Small intestine (tissue), 16 donors: ENCODE data around the gene SNTG2. TPM values are rescaled to one million over a fixed set of nuclear protein-coding genes. Genes with fewer than 3 reads are reported as not detected.

Experiments used
- DNase-seq, 2 donors: peaks; one replicate each; pipeline versions ENCODE4 v3.0.0 to v3.0.0-alpha.2; 2013
- FAIRE-seq: peaks from 2 replicates; lab custom pipeline; 2012; peaks lifted over from hg19 to GRCh38; lab: Jason Lieb, UNC
- H3K27ac ChIP-seq, 3 donors: one replicate each; pipeline ENCODE4 v1.5.1; 2013; ENCODE audit warnings: low read length in 2 of 3, mild to moderate bottlenecking in 2 of 3, control low read depth in 1 of 3, inconsistent platforms in 1 of 3, low read depth in 1 of 3, moderate library complexity in 1 of 3
- H3K27me3 ChIP-seq, 3 donors: one replicate each; pipeline ENCODE4 v1.6.1; 2013; ENCODE audit warnings: low read length in 3 of 3, inconsistent platforms in 1 of 3; ENCODE audit not compliant: control insufficient read depth in 3 of 3, insufficient read depth in 3 of 3
- H3K36me3 ChIP-seq, 3 donors: one replicate each; pipeline ENCODE4 v1.6.1; 2013; ENCODE audit warnings: low read length in 3 of 3, inconsistent platforms in 1 of 3, low read depth in 1 of 3, mild to moderate bottlenecking in 1 of 3, moderate library complexity in 1 of 3; ENCODE audit not compliant: control insufficient read depth in 3 of 3, insufficient read depth in 2 of 3
- H3K4me1 ChIP-seq, 3 donors: one replicate each; pipeline ENCODE4 v1.6.1; 2013; ENCODE audit warnings: low read length in 2 of 3, inconsistent platforms in 1 of 3, low read depth in 1 of 3, mild to moderate bottlenecking in 1 of 3, moderate library complexity in 1 of 3; ENCODE audit not compliant: control insufficient read depth in 3 of 3, insufficient read depth in 2 of 3
- H3K4me3 ChIP-seq, 3 donors: one replicate each; pipeline ENCODE4 v1.5.1; 2013; ENCODE audit warnings: low read length in 3 of 3, control low read depth in 1 of 3, inconsistent platforms in 1 of 3, low read depth in 1 of 3, mild to moderate bottlenecking in 1 of 3, moderate library complexity in 1 of 3
- H3K9me3 ChIP-seq, 2 donors: one replicate each; pipeline ENCODE4 v1.6.1; 2013; ENCODE audit warnings: low read depth in 1 of 2, low read length in 1 of 2; ENCODE audit not compliant: control insufficient read depth in 2 of 2, insufficient read depth in 1 of 2
- WGBS, 3 donors: extraction: QIAGEN DNeasy Blood & Tissue Kit; methylation state at CpG; one replicate each; pipeline ENCODE4 v1.1.7; 2013; 5-methylcytosine and 5-hydroxymethylcytosine counted together
- long read RNA-seq, 10 donors: transcript quantifications; one replicate each; lab custom pipeline, GENCODE V29; 2026
- polyA plus RNA-seq, 4 donors: library from polyadenylated mRNA; stranded (reverse) in 3 of 4; unstranded in 1 of 4; fragments of 200-250 nt in 3 of 4; fragments of 120-200 nt in 1 of 4; gene quantifications; one replicate each; pipeline versions ENCODE4 v1.2.1 to v1.2.3, GENCODE V29; 2013
- donor health status: healthy with polysubstance abuse.
- donor health status: control.
- donor health status: control.
- donor health status: Bipolar disorder and iron deficiency.
- donor health status: healthy.

SNTG2 gene
- 1 to 10 TPM in 1 of 4 donors, under 1 TPM in 2, not detected in 1; 0.25 to 1.1 (median 0.54) TPM for polyA plus RNA-seq
- long read RNA-seq, donor 1, result 0 reads
- long read RNA-seq, donor 2, result 0 reads
- long read RNA-seq, donor 3, result 0 reads
- long read RNA-seq, donor 4, result 0 reads
- long read RNA-seq, donor 5, result 0 reads
- long read RNA-seq, donor 6, result 0 reads
- long read RNA-seq, donor 7, result 0 reads
- long read RNA-seq, donor 8, result 0 reads
- long read RNA-seq, donor 9, result 0 reads
- long read RNA-seq, donor 10, result 0 reads

DNA sequence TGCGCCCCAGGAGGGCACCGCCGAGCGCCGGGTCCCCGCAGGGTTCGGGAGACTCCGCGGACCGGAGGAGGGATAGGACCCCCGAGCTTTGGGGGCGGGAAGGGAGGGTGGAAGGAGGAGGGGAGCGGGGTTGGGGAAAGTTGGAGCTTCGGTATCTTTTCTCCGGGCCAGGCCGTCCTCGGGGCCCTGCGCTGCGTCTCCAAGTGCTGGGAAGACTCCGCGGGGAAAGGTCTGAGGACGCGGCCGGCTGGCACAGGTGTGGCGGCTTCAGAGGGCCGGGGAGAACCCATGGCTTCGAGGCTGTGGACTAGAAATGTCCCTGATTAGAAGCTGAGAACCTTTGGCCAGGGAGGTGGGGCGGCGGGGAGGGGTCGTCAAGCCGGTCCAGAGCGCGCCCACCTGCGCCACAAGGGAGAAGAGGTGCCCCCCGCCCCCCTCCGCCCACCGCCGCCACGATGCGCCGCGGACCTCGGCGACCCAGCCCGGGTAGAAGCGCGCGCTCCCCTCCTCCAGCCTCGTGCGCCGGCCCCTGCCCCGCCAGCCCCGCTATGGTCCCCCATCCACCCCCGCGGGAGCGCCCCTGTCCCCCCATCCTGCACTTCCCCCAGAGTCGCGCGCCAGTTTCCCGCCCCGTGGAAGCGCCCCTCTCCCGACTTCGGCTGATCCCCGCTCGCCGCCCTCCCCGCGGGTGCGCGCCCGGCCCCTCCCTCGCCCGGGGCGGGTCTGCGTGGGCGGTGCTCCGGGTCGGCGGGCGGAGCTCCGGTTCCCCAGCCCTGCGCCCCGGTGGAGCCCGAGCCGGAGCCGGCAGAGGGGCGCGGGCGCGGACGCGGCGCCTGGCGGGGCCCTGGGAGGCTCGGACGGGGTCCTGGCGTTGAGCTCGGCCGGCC is at the start of gene SNTG2:
Gene SNTG2 (plus strand): TSS at position 770 of the 887 bp plus-strand sequence. CDS start 148 bp downstream, outside the sequence.
- DNase-seq, result peak; percentile 9 to 64
- Histone ChIP-seq H3K9me3 (no peaks in the 10 kb centered on the region), H3K4me1 (peaks cover 0 to 13% (median 0%) of the 10 kb centered on the region in 3 donors), H3K27ac (no peak within 1 kb of the TSS), H3K36me3 (no peaks in the 10 kb centered on the region), H3K27me3 (peaks cover 10 to 56% (median 16%) of the 10 kb centered on the region in 3 donors), H3K4me3 (peak within 1 kb of the TSS; percentile 26 to 57 (median 50))
- 1 to 4% (median 3%) methylated on average over 40 to 100 of the region's 100 CpGs for WGBS, 3 donors
- FAIRE-seq, result no peak

DNA sequence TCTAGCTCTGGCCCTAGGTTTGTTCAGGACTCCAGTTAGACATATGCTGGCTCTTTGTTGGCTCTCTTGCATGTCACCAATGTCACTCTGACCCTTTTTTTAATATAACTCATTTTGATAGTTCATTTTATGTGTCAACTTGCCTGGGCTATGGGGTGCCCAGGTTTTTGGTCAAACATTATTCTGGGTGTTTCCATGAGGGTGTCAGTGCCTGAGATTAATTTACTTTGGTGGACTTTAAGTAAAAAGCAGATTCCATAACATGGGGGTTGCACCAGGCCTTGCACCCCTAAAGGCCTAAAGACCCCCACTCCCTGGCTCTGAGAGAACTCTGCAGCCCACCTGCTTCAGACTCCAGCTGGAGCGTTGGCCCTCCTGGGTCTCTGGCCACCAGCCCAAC is 48.1 kb upstream of the SNTG2 start:
- DNase-seq, result no peak
- no peak overlapping the region for H3K27ac ChIP-seq
- H3K9me3 ChIP-seq, result peaks cover 0 to 3% of the 10 kb centered on the region in 2 donors
- H3K36me3 ChIP-seq, result no peaks in the 10 kb centered on the region
- no peak overlapping the region for H3K4me3 ChIP-seq
- no peak for FAIRE-seq
- peaks cover 0 to 3% (median 0%) of the 10 kb centered on the region in 3 donors for H3K27me3 ChIP-seq
- no peaks in the 10 kb centered on the region for H3K4me1 ChIP-seq
- 71 to 100% (median 76%) methylated on average over 1 of the region's 1 CpG for WGBS, 3 donors

DNA sequence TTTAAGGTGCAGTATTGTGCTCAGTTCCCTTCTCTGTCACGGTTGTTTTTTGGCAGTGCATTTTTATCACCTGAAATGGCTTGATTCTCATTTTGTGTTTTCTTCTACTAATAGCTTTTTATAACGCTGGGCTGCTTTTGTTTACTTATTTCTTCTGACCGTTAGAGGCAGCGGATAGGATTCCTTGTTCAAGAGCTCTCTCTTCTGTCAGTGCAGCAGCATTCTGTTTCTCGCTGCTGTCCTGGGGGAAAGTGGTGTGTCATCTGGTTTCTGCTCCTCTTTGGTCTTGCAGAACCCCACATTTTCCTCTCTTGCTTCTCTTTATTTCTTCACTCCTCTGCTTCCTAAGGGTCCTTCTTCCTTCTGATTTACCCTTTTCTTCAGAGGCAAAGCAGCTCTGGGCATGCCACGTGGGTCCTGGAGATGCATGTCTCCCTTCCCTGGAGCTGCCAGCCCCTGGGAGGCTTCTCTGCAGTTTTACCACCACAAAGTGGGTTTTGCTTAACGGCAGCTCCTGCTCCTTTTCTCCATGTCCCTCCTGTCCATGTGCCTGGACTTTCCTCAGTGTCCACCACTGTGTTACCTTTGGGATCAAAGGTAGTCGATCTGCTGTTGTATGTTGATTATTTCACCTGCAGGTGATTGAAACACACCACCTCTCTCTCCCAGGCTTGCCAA is 47.3 kb upstream of the SNTG2 start:
- H3K36me3 ChIP-seq, result no peaks in the 10 kb centered on the region
- WGBS, 3 donors, result 42 to 47% (median 44%) methylated on average over 8 of the region's 8 CpGs
- no peak overlapping the region for H3K27ac ChIP-seq
- no peak overlapping the region for H3K4me3 ChIP-seq
- no peaks in the 10 kb centered on the region for H3K4me1 ChIP-seq
- peaks cover 0 to 3% of the 10 kb centered on the region in 2 donors for H3K9me3 ChIP-seq
- no peak for FAIRE-seq
- DNase-seq, result no peak
- H3K27me3 ChIP-seq, result peaks cover 0 to 3% (median 0%) of the 10 kb centered on the region in 3 donors

DNA sequence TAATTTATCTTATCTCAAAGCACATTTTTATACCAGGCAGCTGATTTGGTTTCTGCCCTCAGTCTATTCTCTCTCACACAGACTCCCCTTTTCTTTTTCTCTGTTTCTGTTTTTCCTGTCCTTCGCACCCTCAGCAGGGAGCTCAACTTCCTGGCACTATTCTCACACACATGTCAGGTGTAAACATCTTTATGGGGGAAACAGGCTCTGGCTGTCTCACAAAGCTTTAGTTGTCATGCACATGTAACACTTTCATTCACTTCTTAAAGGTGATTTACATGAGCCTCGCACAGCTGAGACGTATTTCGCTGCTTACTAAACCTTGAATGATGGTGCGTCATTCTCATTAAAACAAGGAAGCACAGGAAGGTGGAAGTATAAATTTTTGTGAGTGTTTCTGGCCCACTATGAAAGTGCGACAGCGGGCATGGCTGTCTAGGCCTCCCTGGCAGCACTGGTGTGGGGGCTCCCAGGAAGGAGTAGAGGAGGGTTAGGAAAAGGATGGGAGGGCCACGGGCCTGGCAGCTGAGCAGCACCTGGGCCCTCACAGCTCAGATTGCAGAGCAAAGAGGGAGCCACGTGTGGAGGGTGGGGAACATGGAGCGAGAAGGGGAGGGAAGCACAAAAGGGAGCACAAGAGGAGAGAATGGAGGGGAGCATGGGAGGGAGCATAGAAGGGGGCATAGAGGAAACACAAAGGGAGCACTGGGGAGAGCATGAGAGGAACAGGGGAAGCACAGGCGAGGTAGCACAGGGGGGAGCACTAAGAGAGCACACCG is 46.2 kb upstream of the SNTG2 start:
- WGBS, 3 donors, result 63 to 74% (median 67%) methylated on average over 12 of the region's 12 CpGs
- Histone ChIP-seq H3K4me3 (no peak overlapping the region), H3K27me3 (peaks cover 0 to 3% (median 0%) of the 10 kb centered on the region in 3 donors)

DNA sequence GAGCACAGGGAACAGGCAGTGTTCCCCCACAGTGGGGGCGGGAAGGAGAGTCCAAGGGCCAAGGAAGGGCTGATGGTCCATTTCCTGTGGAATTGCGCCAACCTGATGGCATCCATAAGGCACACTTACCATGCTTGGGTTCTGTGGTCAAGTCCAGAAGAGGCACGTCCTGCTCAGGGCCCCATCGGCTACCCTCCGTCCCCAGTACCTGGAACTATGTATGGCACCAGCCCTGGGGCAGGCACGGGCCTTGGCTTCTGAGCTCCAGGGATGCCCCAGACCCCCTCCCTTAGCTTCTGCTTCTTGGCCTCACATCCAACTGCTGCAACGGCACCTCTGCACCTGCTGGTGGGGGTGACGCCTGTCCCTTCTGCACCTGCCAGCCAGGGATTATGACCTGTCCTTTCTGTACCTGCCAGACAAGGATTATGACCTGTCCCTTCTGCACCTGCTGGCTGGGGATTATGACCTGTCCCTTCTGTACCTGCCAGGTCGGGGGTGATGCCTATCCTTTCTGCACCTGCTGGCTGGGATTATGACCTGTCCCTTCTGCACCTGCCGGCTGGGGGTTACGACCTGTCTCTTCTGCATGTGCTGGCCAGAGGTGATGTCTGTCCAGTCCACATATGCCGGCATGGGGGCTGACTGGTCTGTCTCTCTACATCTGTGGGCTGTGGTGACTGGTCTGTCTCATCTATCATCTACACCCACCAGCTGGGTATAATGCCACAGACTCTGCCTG is 45.4 kb upstream of the SNTG2 start:
- peaks cover 0 to 3% (median 0%) of the 10 kb centered on the region in 3 donors for H3K27me3 ChIP-seq
- FAIRE-seq (no peak), DNase-seq (no peak)
- H3K27ac ChIP-seq, result no peak overlapping the region
- H3K36me3 ChIP-seq, result no peaks in the 10 kb centered on the region
- whole genome bisulfite sequencing, 3 donors, result 59 to 81% (median 68%) methylated on average over 12 of the region's 12 CpGs
- no peaks in the 10 kb centered on the region for H3K4me1 ChIP-seq
- peaks cover 0 to 3% of the 10 kb centered on the region in 2 donors for H3K9me3 ChIP-seq
- H3K4me3 ChIP-seq, result no peak overlapping the region

More for the DNA sequence above, 46.2 kb upstream of the SNTG2 start:
- Histone ChIP-seq H3K4me1 (no peaks in the 10 kb centered on the region), H3K36me3 (no peaks in the 10 kb centered on the region), H3K9me3 (peaks cover 0 to 3% of the 10 kb centered on the region in 2 donors), H3K27ac (no peak overlapping the region)
- DNase-seq (no peak), FAIRE-seq (no peak)

DNA sequence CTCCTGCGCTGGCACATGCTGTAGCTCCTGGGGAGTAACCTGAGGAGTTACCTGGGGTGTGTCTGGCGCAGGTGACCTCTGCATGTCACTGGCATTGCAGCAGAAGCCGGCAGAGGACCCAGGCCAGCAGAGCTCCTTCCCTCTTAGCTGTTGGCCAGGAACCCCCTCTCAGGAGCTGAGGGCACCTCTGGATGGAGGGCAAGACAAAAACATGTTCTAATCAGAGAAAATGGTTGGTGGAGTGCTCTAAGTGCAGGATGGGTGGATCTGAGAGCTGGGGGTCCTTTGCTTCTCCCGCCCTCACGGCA is 44.9 kb upstream of the SNTG2 start:
- H3K27ac ChIP-seq, result no peak overlapping the region
- 73 to 91% (median 82%) methylated on average over 5 of the region's 5 CpGs for WGBS, 3 donors
- H3K4me3 ChIP-seq, result no peak overlapping the region
- peaks cover 0 to 3% of the 10 kb centered on the region in 2 donors for H3K9me3 ChIP-seq
- H3K4me1 ChIP-seq, result no peaks in the 10 kb centered on the region
- FAIRE-seq (no peak), DNase-seq (no peak)
- no peaks in the 10 kb centered on the region for H3K36me3 ChIP-seq
- H3K27me3 ChIP-seq, result peaks cover 0 to 3% (median 0%) of the 10 kb centered on the region in 3 donors

DNA sequence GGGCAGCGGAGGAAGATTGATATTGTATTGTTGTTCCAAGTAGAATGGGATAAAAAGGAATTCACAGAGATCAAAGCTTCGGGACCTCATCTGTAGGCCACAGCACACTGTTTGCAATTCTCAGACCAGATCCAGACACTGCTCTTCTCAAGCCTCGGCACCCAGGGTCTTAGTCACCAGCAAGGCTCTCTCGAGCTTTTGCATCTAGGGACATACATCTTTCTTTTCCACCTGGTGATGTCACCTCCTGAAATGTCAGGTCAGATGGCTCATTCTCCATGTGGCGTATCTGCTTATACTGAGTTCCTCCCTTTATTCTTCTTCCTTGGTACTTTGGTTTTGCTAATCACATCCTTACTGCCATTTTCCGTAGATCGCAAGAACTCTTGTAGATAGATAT is 42.9 kb upstream of the SNTG2 start:
- H3K36me3 ChIP-seq, result no peaks in the 10 kb centered on the region
- peaks cover 0 to under 1% of the 10 kb centered on the region in 2 donors for H3K9me3 ChIP-seq
- no peak overlapping the region for H3K27ac ChIP-seq
- FAIRE-seq (no peak), DNase-seq (no peak)
- no peaks in the 10 kb centered on the region for H3K4me1 ChIP-seq
- H3K27me3 ChIP-seq, result peaks cover 0 to 3% (median 0%) of the 10 kb centered on the region in 3 donors
- H3K4me3 ChIP-seq, result no peak overlapping the region
- WGBS, 3 donors, result 81 to 84% (median 83%) methylated on average over 7 of the region's 7 CpGs
